T-helper 2 cell treated with Interferon-gamma antibody and Interleukin-4, amounts not matched to agents 100 ng/mL and 5 ng/mL, for 36 hours (primary cell): ENCODE measurements around the gene MAD1L1. TPM values are rescaled to one million over a fixed set of nuclear protein-coding genes. Genes with fewer than 3 reads are reported as not detected.
"Not testable (repeated sequence)": the region's sequence is repeated elsewhere in the genome, so short reads cannot be mapped to it uniquely, and the experiment has no call there.

ENCODE experiments used
- intact Hi-C: fragments of 100-400 bp; cut with micrococcal nuclease; formaldehyde crosslinking; loops from one replicate; pipeline ENCODE4 v1.15.1; 2023
- total RNA-seq: library from RNA; stranded (reverse); gene quantifications from 2 replicates; pipeline ENCODE4 v1.2.3, GENCODE V29; 2022

The MAD1L1 gene
- total RNA-seq, 1 donor from 2014 or later = 130 TPM

DNA sequence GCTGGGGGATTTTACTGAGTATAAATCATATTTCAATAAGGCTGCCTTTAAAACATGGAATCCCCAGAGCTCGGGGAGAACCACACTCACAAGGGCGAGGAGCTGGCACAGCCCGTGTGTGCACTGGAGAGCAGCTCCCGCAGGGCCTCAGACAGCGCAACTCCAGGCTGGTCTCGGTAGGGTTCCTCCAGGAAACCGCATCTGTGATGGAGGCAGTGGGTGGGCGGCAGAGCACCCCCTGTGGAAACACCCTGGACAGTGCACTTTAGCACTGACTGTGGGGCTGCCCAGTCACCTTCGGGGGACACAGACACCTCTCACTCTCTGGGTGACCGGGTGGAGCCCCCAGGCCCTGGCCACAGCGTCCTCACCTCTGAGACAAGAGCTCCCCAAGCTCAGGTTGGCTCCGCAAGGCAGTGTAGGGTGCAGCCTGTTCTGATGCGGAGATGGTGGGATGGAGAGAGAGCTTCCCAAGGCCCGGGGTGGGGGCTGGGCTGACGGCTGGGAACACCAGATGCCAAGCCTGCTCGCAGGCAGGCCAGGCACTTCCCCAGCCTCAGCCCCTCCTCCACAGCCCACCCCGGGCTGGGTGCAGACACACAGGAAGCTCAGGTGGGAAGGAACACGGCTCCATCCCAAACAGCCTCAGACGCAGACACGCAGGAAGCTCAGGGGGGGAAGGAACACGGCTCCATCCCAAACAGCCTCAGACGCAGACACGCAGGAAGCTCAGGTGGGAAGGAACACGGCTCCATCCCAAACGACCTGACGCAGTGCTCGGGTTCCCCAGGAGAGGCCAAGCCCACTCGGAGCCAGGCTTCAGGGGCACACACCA lies 224.4 kb downstream of the MAD1L1 start:
- intact Hi-C loops = no loop called here

DNA sequence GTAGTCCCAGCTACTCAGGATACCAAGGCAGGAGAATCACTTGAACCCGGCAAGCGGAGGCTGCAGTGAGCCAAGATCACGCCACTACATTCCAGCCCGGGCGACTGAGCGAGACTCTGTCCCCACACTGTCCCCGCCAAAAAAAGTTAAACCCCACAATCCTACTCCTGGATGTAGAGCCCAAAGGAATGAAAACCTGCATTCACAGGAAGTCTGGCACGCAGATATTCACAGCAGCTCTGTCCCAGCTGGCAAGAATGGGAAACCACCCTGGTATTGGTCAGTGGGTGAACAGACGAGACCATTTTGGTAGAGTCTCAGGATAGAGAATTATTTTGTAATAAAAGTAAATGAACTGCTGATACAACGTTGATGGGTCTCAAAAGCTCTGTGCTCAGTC lies 225.2 kb downstream of the MAD1L1 start:
- intact Hi-C loops = no loop called here

DNA sequence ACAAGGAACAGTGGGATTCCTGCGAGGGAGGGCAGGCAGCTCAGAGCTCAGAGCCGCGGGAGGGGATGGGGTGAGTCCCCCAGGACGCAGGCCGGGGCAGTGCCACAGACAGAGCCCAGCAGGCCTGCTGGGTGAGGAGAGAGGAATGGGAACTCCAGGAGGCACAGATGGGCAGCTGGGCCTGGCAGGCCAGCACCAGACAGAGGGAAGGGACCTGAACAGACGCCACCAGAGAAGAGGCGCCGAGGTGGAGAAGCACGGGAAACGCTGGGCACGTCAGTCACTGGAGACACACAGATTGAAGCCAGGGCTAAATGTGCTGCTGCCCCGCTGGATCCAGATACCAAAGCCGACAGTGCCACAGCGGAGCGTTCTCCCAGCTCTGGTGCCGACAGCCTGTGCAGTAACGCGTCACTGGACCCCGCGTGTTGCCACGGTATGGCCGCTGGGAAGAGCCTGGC lies 225.8 kb downstream of the MAD1L1 start:
- intact Hi-C loops = no loop called here

DNA sequence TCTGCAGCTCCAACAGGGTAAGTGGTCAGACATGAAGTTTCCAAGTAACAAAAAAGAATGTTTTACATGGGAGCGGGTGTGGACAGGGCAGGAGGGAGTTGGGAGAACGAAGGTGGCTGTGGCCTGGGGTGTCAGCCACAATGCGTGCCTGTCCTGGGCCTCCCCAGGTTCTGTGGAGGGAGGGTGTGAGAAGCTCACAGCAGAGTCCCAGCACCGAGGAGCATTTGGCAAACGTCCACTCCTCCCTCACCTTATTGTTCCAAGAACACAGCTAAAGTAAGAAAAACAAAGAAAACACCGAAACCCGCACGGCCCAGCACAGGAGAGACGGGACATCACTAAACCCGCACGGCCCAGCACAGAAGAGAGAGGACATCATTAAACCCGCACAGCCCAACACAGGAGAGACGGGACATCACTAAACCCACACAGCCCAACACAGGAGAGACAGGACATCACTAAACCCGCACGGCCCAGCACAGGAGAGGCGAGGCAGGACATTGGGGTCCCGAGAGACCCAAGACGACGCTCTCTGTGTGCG lies 226.4 kb downstream of the MAD1L1 start:
- intact Hi-C loops = no loop called here

DNA sequence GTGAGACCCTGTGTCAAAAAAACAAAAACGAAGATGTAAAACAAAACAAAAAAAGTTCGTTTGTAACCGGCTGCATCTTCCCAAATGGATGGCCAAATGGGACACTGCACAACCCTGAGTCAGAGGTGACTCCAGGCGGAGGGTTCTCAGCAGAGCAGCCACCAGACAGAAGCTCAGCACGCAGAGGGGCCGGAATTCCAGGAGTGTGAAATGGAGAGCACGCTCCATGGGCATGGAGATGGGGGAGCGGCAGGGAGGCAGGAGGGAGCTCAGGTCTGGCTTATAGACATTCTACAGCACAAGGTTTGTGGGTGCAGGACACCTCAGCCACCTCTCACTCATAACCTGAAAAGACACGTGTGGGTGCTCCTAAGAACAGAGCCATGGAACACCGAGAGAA lies 227.0 kb downstream of the MAD1L1 start:
- intact Hi-C loops = no loop called here

DNA sequence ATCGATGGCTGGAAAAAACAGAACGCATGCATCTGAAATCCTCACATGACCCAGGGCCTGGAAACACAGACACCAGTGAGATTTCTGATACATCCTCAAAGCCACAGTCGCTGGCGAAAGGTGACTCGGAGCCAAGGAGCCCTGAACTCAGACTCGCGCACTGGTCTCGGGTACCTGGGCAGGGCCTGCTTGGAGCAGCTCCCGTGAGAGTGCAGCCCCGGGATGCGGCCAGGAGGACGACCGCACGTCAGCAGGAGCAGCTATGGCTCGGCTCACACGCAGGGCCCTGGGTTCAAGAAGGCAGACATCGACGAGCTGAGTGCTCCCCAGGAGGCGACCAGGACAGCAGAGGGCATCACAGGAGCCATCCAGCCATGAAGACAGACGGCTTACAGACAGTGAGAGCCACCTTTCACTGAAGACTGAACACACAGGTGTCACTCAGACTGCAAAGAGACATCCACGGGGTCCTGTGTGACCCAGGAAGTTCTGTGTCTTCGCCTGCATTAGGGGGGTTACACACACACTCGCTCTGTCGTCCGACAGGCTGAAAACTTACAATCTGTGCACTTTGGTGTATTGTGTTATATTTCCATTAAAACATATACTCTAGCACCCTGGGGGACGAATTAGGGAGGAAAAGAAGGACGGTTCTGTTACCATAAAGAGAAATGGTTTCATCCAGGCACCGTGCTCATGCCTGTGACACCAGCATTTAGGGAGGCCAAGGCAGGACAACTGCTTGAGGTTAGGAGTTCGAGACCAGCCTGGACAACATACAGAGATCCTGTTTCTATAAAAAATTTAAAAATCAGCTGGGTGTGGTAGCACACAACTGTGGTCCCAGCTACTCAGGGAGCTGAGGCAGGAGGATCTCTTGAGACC lies 227.7 kb downstream of the MAD1L1 start:
- intact Hi-C loops = no loop called here

DNA sequence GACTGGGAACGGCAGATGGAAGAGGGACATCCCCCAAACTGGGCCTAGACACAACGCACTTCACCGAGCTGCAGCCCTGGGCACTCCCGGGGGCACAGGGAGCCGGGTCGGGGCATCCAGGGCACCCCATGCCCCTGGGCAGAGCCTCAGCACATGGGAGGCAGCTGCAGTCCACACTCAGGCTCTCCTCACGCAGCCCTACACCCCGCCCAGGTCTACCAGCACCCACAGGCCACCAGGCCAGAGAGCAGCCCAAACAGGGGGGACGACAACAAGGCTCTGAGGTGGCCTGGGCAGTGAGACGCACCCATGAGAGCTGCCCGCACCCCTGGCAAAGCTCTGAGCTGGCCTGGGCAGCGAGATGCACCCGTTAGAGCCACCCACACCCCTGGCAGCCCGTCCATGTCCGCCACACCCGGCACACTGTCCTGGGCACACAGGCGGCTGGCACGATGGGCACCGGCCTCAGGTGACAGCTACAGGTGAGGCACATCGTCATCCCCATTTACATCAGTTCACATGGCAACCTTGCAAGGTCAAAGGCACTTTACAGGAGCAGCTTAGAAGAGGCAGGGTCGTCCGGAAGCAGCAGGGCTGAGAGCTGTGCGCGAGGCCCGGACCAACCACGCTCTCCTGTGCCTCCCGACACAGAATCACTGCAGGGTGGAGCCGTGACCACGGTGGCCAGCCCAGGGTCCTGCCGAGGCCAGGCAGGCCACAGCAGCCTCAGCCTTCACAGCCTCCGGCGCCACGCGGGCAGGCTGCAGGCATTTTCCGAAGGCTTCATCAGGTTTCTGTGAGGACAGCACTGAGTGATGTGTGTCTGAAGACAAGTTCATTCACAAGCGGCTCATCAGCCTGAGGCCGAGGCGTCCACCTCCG lies 228.6 kb downstream of the MAD1L1 start:
- intact Hi-C loops = no loop called here

DNA sequence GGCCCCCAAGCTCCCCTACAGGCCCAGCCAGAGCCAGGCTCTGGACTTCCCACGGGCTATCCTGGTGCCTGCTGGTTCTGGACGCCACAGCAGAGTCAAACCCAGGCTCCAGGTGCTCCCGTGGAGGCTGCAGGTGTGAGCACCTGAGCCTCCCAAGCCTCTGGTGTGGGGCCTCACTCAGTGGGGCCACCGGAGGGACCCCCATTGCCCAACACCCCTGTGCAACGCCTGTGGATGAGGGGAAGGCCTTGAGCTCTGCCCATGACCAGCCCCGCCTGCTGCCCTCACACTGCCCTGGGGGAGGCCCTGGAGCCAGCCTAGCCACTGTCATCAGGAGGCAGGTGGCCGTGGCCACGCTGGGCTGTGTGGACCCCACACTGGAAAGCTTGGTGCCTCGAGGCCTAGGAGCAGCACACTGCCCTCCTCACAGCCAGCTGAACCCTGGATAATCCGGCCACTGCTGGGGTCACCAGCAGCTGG lies 229.3 kb downstream of the MAD1L1 start:
- intact Hi-C loops = no loop called here

DNA sequence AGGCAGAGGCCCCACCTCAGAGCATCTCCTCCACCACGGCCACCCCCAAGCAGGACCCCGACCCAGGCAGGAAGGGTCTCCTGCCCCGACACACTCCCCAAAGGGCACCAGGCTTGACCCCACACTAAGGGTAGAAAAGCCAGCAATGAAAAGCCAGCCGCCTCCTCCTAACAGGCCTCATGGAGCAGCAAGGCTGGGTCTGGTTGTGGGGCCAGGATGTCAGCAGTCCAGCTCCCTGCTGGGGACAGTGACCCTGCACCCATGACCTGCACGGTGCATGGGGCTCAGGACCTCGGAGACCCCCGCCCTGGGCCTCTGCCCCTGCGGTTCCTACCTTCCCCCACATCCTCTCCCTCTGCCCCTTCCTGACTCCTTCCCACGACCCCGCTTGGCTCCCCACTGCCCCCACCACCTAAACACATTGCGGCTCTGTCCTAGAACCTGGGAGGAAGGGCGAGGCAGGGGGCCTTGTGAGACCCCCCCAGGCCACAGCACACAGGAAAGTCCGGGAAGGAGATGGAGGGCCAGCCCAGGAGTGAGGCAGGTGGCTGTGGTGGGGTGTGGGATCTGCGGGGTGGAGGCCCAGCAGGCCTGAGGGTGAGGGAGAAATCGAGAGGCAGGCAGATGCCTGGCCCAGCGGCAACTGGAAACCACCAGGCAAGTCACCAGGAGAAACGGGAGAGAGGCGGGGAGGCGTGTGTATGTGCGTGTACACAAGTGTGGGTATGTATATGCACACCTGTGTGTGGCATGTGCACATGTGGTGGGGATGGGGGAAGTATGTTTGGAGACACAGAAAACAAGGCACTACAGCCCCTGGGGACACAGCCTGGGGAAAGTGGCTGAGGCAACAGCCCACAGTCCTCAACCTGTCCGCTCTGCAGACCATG lies 229.9 kb downstream of the MAD1L1 start:
- intact Hi-C loops = no loop called here

DNA sequence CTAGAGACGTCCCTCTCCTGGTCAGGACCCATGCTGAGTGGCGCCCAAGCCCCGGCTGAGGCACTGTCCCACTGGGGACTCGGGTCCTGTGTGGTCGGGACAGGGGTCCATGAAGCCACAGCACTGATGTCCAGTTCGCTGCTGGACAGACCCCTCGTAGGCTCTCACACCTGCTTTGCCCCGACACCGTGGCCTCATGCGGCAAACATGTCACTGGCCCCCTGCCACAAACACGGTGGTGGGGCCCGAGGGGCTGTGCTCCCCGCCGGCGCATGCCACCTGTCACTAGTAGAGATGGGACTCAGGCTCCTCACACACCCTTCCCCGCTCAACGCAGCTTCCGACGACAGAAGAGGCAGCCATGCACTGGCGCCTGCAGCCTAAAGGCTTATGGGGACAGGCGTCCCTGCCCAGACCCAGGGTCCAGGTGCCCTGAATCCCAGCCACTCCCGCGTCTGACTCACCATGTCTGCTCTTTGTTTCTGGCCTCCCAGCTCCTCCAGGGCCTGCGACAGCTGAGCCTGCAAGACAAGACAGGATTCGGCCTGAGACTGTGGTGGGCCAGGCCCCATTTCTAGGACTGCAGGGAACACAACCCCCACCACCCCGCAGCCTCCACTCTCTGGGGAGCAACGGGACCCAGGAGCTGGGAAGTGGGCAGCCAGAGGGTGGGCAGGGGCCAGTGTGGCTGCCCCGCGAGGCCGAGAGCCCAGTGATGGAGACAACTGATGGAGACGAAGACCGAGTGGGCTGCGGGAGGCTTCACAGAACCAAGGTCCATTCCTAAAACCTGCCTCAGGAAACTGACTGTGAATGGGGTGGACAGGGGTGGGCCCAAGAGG lies 230.9 kb downstream of the MAD1L1 start:
- intact Hi-C loops = no loop called here

DNA sequence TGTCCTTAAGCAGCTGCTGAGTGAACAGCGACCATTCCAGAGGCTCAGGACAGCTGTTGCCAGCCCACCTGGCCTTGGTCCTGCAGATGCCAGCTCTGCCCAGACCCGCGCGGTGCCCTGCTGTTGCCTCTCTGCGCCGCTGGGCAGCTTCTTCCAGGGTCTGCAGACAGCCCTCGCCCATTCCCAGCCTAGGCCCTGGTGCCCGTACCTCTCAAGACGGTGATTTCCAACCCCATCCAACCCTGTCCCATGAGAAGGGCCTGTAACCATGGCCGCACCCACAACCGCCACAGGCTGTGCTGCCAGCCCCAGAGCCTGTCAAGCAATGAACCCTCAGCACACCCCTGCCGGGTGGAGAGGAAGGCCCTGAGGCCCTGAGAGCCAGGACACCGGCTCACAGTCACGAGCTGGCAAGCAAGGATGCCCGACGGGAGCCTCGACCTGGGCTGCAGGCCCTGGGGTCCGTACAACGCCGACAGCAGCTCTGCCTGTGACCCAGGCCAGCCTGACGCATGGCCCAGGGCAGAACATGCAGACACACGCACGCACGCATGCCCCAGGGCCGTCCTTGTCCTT lies 231.9 kb downstream of the MAD1L1 start:
- intact Hi-C loops = no loop called here

DNA sequence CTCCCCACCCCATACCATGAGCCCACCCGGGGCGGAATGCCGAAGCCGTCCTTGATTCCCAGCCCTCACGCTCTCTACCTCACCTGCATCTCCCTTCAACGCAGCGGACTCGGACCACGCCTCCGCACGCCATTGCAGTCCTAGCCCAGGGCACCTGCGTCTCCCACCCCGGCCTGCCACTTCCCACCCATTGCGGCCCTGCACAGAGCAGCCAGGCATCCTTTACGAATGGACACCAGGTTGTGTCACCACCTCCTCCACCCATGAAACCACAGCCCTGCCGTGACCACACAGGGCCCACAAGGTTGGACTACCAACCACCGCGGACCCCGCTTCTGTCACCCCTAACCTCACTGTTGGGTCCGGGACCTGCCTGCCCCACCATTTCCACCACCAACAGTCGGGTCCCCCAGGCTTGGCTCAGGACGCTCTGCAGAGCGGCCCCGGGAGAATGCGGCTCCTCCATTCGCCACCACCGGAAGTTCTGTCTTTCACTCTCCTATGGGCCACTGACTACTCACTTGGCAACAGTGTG lies 232.5 kb downstream of the MAD1L1 start:
- intact Hi-C loops = no loop called here

DNA sequence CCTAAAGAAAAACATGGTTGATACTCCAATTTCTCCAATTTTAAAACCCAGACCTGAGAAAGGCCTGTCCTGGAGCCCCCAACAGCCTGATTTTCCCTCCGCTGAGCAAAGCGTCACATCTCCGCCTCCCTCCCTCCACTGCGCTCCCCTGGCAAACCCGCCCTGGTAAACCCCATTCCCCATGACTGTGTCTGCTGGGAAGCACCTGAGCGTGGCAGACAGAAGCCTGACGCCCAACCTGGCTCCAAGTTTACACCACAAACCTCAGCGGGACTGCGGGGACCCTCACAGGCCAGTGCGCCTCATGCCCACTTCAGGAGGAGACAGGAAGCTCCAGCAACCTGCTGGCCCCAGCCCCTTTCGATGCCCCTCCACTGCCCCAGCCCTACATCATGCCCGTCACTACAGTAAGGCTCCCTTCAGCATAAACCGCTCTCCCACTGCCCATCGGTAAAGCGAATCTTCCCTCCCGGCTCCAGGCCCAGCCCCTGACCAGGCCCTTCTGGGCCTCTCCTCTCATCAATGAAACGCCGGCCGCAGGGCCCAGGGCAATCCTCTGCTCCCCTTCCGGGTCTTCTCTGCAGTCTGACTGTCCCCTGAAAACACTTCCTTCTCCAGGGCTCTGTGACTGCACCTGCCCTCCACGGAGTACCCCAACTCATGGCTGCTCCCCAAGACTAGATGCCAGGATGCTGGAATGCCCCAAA lies 233.3 kb downstream of the MAD1L1 start:
- intact Hi-C loops = no loop called here

DNA sequence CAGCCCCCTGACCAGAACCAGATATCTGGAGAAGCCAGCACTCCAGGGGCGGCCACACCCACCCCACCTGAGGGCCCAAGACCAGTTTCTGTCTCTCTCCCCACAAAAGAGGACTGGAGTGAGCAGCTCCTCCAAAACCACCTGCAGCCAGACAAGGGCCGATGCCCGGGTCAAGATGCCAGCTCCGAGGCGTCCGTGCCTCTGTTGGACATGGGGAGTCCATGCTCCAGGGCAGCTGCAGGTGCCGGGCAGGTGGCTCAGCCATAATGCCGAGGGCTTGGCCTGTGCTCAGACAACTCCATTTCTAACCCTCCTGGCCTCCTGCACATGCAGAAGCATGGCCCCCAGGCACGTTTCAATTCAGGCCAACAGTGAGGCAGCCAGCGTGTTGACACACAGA lies 234.6 kb downstream of the MAD1L1 start:
- intact Hi-C loops = no loop called here

DNA sequence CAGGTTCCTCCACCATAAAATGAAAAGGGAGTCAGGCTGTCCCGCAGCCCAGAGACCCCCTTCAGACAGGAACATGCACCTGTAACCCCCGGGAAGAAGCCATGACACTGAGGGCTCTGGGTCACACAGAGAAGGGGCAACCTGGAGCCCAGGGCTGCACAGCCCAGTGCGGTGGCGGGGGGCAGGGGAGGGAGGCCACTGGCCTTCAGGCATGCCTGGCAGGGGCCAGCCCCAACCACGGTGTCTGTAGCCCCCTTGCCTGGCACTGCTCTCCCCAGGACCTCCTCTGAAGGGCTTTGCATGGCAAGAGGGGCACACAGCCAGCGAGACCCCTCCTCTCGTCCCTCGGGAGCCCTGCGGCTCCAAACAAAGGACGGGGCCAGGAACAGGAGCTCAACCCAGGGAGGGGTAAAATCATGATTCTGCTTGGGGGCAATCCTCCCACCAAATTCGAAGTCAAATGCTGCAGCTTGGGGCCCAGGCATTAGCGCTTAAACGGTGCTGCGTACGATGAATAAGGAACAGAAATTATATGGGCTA lies 235.1 kb downstream of the MAD1L1 start:
- intact Hi-C loops = no loop called here

DNA sequence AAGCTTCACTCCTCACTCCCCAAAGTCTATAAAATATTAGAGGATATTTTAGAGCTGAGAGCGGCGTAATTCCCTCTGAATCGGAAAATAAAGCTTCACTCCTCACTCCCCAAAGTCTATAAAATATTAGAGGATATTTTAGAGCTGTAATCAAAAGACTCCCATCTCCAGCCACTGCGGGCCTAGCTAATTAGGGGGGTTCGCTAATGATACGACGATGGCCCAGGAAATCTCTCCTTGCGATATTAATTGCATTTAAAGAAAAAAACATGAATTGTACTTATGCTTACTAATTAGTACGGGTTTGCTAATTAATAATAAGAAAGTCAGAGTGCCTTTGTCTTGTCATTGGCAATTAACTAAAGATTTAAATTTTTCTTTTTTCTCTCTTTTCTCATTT lies 235.9 kb downstream of the MAD1L1 start:
- intact Hi-C loops = no loop called here

DNA sequence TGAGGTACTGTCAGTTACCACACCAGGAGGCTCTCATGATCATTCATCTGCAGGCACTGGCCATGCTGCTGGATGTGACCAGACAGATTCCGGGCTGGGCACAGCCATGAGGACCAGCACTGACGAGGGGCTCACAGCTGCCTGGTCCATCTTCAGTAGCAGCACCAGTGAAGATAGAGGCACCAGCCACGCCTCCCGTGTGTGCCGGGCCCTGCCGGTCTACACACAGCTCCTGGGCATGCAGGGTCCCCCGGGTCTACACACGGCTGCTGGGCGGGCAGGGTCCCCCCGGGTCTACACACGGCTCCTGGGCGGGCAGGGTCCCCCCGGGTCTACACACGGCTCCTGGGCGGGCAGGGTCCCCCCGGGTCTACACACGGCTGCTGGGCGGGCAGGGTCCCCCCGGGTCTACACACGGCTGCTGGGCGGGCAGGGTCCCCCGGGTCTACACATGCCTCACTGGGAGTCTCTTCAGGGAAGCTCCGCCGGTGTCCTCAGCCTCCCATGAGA lies 236.8 kb downstream of the MAD1L1 start:
- intact Hi-C loops = not testable (repeated sequence)
